Fibroblast of peridontal ligament (primary cell): ENCODE results near the gene STRN4.
A peak's percentile ranks its signal among the peaks of the same experiment; 100 is the strongest.

Experiments
- DNase-seq: peaks from one replicate; pipeline ENCODE4 v3.0.0-alpha.2; 2010; ENCODE audit errors: extremely low read depth

STRN4 gene

DNA sequence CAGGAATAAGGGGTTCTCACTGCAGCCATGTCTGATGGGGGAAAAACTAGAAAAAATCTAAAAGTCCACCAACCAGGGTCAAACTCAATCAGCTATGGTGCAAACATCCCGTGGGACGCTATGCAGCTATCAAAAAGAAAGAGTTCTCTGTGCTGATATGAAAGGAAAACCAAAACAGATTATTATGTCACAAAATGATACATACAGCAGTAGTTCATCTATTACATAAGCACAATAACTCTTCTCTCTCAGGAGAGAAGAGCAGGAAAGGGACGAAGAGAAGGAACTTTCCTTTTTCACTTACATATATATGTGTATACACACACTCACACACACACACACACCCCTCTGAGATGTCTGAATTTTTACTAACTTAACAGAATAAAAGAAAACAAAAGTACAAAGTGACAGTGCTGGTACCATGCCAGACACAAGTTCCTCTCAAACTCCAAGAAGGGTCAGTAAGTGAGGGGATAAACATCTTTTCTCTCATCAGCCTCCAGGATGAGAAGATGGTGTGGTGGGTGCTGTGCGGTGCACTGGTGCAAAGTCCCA, 3.2 kb downstream of the STRN4 start:
- DNase-seq: no peak

DNA sequence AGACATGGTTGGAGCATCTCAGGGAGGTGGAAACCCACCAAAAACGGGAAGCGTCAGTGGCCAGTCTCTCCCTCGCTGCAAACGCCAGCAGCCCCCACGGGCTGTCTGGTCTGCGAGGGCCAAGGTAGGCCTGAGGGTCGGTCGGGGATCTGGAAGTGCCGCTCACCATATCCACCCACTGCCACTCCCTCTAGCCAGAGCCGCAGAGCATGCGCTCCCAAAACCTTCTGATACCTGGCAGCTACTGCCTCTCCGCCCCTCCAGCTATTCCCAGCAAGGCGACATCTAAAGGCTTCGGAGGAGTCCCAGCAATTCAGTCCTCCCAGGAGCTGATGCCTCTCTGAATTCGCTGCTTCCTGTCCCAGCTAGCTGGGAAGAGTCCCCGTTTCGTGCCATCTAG, 4.8 kb downstream of the STRN4 start:
- no peak for DNase-seq

DNA sequence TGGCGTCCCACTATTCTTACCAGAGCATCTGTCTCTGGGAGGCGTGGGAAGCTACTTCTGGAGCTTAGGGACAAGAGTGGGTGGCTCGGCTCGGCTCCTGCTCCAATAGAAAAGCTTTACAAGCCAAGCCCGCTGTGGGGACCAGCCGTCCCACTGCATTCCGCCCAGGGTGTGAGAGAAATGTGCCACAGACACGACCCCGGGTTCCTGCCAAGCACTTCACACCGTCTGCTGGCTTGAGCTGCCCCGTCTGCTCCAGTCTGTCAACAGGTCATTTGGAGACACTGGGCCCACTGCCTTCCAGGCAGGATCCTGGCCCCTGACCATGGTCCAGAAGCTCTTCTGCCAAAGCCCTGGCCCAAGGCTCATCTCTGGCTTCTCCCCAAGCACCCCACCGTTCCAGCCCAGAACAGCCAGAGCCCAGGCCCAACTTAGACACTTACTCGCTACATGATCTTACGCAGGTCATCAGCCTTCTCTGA, 6.9 kb downstream of the STRN4 start:
- no peak for DNase-seq

DNA sequence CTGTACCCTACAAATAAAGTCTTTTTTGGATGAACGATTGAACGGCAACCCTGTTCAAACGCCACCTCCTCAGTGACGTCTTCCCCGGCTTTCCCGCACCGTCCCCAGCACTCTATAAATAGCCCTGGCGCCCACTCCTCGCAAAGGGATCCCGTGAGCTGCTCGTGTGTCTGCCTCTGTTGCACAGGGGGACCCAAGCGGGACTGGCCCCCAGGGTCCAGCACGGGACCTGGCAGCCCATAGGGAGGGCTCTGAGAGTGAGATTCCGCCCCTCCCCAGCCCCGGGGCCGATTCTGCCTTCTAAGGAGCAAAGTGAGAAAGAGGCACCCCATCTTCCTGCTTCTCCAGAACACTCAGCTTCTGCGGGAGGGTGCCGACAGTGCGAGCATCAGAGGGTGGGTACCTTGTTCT, 8.5 kb downstream of the STRN4 start:
- DNase-seq: no peak

DNA sequence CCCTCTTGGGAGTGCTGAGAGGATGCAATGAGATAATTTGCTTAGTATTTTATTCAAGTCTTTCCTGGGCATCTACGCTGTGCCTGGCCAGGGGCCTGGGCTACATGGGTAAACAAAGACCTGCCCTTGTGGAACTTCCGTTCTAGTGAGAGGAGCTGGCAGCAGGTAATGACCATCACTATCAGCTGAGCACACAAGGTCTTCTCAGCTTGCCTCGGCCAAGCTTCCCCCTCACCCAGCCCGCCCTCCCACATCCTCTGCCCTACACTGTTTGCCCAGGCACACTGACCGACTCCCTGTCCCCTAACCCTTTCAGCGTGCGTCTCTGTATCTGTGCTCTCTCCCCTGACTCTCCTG, 9.0 kb downstream of the STRN4 start:
- DNase-seq: no peak

DNA sequence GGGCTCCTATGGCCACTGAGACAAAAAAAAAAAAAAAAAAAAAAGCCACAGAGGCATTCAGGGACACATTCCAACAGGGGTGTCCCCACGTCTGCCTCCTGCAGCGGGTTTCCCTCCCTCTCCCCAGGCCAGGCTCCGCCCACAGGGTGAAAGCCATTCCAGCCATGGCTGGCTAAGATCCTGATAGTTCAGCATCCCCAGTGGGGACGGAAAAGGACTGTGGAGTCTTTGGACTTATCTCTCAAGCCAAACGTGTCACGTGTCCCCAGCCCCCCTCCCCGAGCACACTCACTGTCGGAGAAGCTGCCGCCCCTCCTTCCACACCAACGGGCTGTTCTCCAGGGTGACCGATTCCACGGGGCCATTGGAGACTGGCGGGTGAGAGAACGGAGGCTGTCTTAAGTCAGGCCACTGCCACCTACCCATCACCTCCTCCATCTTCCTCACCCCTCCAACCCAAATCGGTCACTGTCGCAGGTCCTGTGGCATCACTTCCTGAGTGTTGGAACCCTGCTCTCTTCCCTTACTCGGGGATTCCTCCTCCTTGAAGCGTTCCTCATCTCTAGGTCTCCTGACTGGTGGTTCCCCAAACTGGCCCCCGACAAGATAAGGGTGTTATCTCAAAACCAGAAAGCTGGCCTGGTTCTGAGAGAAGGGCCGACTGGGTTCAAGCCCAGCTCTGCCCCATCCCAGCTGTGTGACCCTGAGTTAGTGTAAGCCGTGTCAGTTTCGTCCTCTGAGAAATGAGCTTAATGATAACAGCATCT, 9.5 kb downstream of the STRN4 start:
- no peak for DNase-seq

DNA sequence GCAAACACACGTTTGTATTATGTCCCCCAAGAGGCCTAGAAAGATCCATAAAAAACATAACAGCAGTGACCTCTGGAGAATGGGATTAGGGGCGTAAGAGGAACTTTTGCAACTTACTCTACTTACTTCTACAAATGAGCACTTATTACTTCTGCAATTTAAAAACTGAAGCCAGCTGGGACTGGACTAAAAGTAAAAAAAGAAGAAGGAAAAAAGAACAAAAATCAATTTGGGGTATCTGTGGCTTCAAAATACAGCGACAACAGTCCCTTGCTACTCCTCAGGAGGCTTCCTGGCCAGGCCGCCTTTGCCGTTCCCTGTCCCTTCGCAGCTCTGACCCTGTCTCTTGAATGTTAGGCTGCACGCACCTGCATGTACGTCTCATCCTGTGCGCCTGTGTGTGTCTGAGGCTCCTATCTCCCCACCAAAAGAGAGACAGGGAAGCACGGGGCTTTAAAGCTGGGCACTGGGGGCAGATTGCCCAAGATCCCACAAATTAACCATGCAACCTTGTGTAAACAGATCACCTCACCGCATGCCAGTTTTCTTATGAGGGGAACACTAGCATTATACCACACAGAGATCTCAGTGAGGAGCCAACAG, 12.5 kb downstream of the STRN4 start:
- DNase-seq: no peak

DNA sequence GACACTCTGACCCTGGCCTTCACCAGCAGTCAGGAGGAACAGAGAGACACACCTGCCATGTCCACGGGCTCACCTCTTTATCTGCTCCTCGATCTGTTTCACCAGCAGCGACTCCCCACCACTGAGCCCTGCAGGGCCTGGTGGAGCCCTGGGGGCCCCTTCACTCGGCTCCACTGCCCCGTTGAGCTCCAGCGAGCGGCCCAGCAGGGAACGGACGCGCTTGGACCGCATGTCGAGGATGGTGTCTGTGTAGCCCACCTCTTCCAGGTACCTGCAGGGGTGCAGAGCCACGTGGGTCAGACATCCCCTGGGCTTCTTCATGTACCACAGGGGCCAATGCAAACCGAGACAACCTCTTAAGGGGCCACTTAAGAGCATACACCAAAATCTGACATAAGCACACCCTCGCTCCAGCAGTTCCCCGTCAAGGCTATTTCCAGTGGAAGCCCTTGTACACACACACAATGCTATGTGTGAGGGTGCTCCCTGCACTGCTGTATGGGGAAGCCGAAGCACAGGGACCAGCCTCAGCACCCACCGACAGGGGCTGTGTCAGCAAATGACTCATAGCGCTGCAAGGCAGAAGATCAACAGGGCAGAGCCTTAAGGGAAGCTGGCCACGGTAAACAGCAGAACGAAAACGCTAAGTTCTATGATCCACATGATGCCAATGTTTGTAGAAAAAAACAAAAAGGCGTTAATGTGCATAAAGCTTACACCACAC, 13.1 kb downstream of the STRN4 start:
- DNase-seq: no peak

DNA sequence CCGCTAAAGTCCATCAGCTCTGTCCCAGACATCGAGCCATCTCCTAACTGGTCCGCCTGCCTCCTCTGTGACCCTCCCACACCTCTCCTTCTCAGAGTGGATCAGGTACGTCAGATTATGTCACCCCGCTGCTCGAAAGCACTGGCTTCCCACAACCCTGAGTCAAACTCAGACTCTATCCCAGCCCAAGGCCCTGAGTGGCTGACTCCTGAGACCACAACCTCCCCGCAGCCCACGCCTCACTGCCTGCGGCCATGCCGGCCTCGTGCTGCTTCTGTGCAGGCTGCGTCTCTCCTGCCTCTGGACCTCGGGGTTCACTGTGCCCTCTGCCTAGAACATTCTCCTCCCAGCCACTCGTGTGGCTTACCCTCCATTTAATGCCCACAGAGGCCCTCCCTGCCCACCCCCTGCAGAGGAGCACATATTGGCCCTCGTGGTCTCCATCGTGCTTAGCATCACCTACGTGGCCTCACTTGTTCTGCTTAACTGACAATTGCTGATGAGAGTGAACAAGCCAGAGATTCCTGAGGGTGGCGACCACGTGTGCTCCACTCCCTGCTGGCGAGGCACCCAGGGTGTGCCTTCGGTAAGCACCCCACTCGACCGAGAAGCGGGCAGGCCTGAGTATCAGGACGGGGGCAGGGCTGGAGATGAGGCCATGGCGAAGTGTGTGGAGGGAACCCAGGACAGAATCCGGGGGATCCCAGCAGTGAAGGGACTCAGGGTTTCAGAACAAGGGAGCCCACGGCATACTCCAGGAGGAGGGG, 13.9 kb downstream of the STRN4 start:
- no peak for DNase-seq

DNA sequence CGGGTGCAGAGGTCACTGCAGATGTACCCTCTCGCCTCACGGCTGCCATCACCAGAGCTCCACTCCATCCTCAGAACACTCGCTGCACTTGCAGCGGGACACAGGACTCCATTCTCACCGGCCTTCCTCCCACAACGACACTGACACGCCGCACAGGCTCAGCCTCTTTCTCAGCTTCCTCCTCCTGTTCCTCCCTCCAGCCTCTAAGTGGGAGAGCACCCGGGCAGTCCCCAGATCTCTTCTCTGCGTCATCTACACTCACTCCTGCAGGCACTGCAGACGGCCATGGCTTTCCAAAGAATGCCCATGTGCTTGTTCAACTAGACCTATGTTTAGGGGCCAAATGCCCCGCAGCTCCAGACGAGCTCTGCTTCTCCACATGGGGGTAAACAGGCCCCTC, 14.7 kb downstream of the STRN4 start:
- no peak for DNase-seq

DNA sequence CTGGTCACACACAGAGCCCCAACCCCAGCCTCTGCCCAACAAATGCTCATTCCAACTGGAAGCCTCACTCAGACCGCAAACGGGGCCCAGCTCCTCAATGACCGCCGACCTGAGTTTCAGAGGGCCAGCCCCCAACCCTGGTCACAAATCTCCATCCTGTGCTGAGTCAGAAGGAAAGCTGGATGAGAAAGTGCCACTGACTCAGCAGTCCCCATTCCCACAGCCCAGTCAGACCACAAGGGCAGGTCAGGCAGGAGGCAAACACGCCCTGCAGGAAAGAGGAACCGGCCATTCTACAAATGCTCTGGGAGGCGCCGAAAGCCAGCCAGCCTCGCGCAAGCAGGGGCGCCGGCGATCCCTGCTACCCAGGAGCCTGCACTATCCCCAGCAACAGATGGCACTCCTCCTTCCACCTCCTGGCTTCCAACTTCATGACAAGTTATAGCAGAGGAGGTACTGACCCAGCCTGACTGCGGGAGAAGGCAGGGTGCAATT, 15.2 kb downstream of the STRN4 start:
- peak; percentile 77 for DNase-seq

DNA sequence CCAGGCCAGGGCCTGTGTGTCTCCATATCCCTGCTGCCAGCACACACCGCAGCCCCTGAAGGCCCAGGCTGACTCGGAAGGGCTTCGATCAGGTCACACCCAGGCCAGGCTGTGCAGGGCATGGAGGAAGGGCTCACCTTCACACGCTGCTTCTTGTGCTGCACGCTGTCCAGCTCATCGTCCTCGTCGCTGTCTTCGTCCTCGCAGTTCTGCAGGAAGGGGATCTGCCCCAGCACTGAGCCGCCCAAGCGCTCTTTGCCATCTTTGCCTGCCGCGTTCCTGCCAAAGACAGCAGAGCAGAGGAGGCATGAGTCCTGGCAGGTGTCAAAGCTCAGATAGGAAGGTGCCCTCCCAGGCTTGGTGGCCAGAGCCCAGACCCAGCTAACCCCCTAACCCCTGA, 15.7 kb downstream of the STRN4 start:
- no peak for DNase-seq

DNA sequence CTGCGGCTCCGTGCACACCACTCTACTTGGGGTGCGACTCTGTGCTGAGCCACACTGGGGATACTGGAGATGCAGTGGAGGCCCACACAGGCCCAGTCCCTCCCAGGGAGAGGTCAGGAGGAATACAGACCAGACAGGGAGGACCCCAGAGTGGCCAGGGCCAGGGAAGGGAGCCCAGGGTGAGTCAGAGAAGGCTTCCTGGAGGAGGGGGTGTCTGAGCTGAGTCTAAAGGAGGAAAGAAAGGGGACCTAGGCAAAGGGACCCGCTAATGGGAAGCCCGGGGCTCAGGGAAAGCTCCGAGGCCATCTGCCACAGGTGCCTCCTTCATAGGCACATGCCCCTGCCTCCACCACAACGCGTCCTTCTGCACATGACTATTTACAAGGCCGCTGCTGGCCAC, 16.1 kb downstream of the STRN4 start:
- DNase-seq: no peak

DNA sequence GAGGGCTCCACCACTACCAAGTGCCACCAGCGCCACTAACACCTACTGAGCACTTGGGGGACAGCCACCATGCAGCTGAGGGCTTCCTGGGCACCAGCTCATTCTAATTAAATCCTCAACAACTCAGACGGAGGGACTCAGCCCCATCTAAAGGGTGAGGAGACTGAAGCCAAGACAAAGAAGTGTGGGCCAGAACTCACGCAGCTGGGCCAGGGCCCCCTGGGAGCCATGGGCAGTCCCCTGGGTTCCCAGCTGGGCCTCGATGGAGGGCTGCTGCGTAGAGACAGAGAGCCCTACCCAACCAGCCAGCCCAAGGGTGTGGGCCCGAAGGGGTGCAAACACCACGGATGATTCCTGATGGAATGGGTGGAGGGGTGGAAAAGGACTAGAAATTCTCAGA, 16.6 kb downstream of the STRN4 start:
- no peak for DNase-seq

DNA sequence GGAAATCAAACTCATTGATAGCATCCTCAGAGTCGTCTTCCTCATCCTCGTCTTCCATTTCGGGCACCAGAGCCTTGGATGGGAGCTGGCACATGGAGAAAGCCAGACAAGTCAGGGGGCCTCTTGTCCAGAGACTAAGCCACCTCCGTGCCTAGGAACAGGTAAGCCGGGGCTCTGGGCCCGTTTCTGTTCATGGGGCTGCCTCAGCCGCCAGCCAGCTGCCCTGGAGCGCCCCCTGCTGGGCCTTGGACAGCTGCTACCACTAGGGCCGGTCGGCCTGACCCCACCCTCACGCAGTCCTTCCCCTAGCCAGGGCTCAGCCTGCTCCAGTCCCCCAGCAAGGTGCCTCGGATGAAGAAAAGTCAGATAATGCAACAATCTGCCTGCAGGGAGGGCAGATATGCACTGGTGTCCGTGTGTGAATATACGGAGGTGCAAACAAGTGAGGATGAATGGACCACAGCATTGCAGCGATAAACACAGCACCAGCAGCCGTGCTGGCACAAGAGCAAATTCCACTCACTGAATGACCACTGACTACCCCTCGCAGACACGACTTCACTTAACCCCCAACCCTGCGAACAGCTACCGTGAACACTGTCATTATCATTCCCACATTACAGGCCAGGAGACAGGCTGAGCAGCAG, 17.4 kb downstream of the STRN4 start:
- DNase-seq: peak; percentile 35

DNA sequence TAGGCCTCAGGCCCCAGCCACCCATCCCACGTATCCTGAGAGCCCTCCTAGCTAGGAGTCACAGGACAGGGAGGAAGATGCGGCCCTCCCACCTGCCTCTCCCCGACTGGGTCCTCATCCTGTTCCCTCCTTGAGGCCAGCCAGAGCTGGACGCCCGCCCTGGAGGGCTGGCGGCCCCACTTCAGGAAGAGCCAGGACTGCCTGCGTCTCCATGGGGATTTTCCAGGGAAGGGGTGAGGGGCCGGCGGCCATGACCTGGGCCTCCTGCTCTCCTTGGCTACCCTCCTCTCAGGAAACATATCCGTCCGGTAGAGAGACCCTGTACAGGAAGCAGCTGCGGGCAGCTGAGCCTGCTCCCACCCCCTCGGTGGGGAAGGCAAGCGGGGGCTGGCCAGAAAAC, 18.0 kb downstream of the STRN4 start:
- DNase-seq: no peak

DNA sequence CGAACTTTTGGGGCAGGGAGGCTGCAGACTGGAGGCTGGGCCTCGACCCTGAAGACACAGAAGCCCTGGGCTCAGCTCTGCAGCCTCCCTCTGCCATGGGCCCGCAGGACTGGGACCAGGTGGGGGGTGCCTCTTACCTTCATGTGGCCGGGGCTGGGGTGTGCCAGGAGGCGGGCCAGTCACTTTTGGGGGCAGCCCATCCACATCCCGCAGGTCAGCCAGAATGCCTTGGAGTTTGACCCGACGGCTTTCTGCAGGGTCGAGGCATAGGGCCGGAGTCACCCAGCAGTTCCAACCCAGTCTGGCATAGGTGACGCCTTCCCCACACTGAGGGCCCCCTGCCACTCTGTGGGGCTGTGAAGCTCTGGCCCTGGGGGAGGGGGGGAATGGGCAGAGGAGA, 18.5 kb downstream of the STRN4 start:
- no peak for DNase-seq

DNA sequence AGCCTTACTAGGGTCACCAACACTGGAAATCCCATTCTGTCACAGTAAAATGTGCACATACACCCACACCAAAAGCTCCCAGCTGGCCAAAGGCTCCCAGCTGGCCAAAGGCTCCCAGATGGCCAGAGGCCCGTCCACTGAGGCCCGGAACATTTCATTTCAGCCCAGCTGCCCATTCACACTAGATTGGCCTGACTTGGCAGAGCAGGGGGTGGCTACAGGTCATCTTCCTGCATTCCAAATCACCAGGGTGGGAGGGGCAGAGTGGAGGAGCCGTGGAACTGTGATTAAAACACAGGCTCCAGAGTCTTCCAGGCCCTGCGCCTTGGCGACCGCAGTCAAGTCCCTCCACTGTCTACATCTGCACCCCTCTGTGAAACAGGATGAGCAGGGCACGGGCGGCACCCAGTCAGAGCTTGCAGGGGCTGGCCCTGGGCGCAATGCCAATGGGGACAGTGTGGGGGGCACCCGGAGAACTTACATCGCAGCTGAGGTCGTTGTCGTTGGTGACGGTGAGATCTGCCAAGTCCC, 19.2 kb downstream of the STRN4 start:
- DNase-seq: no peak

DNA sequence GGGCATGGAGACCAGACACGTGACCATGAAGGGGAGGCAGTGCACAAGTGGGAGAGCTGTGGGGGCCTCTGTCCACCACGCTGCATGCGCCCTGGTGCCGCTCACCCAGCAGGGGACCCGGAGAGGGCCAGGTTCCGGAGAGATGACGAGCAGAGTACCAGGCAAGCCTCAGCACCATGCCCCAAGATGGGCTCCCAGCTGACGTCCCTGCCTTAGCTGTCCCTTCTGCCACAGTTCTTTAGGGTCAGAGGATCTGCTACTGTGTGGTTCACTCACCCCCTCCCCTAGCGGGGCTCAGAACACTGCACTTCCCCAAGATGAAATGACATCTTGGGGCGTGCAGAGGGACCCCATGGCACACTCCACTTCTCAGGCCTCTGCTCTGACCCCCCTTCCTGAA, 19.7 kb downstream of the STRN4 start:
- DNase-seq: no peak

DNA sequence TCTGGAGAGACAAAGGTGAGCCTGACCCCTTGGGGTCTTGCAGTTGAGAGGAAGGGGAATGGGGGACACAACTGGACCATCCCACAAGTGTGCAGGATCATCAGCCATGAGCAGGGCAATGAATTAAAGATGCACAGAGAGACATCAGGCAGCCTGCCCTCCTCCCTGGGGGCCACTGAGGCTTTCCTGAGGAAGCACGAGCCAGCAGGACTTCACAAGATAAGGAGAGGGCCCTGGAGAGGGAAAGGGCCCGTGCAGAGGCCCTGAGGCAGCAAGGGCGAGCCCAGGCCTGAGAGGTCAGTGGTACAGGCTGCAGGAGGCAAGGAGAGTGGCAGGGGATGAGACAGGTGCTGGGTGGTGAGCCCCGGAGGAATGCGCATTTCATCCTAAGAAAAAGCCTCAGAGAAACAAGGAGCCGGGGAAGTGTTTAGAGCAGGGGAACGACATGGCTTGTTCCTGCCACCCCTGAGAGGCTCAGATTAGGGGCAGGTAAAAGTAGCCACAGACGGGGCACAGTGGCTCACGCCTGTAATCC, 20.3 kb downstream of the STRN4 start:
- DNase-seq: no peak
